Measurements from ENCODE around the gene HNF4A. TPM values are rescaled to one million over a fixed set of nuclear protein-coding genes. Genes with fewer than 3 reads are reported as not detected.
A peak's percentile ranks its signal among the peaks of the same experiment; 100 is the strongest.

Gene HNF4A
- total and polyA plus RNA-seq, 2 of the 13 experiments (the other 11 are each of a cell fraction or from before 2014, with no cell fraction given) = 80.9 to 169 TPM

- no peak for TF ChIP-seq CTCF (CRISPR knock-in tag; IDR thresholded peaks at IDR 0.05)
- TF ChIP-seq SAP130 (CRISPR knock-in tag; IDR thresholded peaks at IDR 0.05; ENCODE audit: low read depth) = peak; percentile 94
- no peak for TF ChIP-seq ZNF3 (CRISPR knock-in tag; IDR thresholded peaks at IDR 0.05)
- peak; percentile 67; the same call in 1 of the 2 replicates for TF ChIP-seq ZNF772 (CRISPR knock-in tag; IDR thresholded peaks at IDR 0.05)
- no peak for TF ChIP-seq ATF5 (CRISPR knock-in tag; IDR thresholded peaks at IDR 0.05; ENCODE audit: low read depth)
- peak; percentile 75; the same call in 1 of the 2 replicates for TF ChIP-seq SIX1 (CRISPR knock-in tag; IDR thresholded peaks at IDR 0.05; ENCODE audit: borderline replicate concordance)
- TF ChIP-seq IKZF5 (CRISPR knock-in tag; IDR thresholded peaks at IDR 0.05) = peak; percentile 96
- TF ChIP-seq GTF2F1 (IDR thresholded peaks at IDR 0.05; ENCODE audit: low read length) = no peak
- peak; percentile 88 for TF ChIP-seq ZNF747 (CRISPR knock-in tag; IDR thresholded peaks at IDR 0.05; ENCODE audit: borderline replicate concordance)
- peak; percentile 79 for TF ChIP-seq HNF1A (IDR thresholded peaks at IDR 0.05; ENCODE audit: low read depth)
- TF ChIP-seq HNF1A (CRISPR knock-in tag; IDR thresholded peaks at IDR 0.05; ENCODE audit: borderline replicate concordance) = peak; percentile 92; the same call in 1 of the 2 replicates
- TF ChIP-seq POLR2AphosphoS2 (IDR thresholded peaks at IDR 0.05; ENCODE audit: low read depth, low read length) = peak; percentile 76; the same call in 1 of the 2 replicates
- no peak for TF ChIP-seq ZNF160 (CRISPR knock-in tag; IDR thresholded peaks at IDR 0.05)
- TF ChIP-seq SMAD9 (CRISPR knock-in tag; IDR thresholded peaks at IDR 0.05) = peak; percentile 52; the same call in 1 of the 2 replicates
- TF ChIP-seq TFE3 (CRISPR knock-in tag; IDR thresholded peaks at IDR 0.05) = peak; percentile 84
- peak; percentile 49; the same call in 1 of the 2 replicates for TF ChIP-seq JUNB (CRISPR knock-in tag; IDR thresholded peaks at IDR 0.05; ENCODE audit: borderline replicate concordance)
- TF ChIP-seq ZNF232 (CRISPR knock-in tag; IDR thresholded peaks at IDR 0.05; ENCODE audit: borderline replicate concordance) = no peak
- TF ChIP-seq ZNF124 (CRISPR knock-in tag; IDR thresholded peaks at IDR 0.05) = peak; percentile 99
- 0 out of 2 replicates have a peak, but pooled peaks have one; percentile 32 for TF ChIP-seq ZNF674 (CRISPR knock-in tag; IDR thresholded peaks at IDR 0.05; ENCODE audit: low read depth)
Observed at GRCh38 chr20:44428174-44429016, 72.9 kb downstream of the HNF4A start (continued).
